SK-N-SH treated with all-trans-retinoic acid at 6 μM for 48 hours (cell line): ENCODE data around the gene GUCA2A.
A peak's percentile ranks its signal among the peaks of the same experiment; 100 is the strongest.

Experiments
- ATAC-seq: fragments of 200-7000 bp; cut with Tn5 transposase; 3 replicates; pipeline ENCODE4 v1.9.1; 2020; ENCODE audit warnings: mild to moderate bottlenecking, moderate library complexity
- ARNTL ChIP-seq: fragments of 450-650 bp; formaldehyde crosslinking; IDR thresholded peaks from 2 replicates; pipeline ENCODE4 v1.5.0; 2020; ENCODE audit warnings: low read depth, mild to moderate bottlenecking, moderate library complexity, borderline replicate concordance
- BACH2 ChIP-seq: fragments of 250-450 bp; sonication (Bioruptor Pico); IDR thresholded peaks from 2 replicates; pipeline ENCODE4 v1.9.0; 2021; ENCODE audit warnings: mild to moderate bottlenecking, borderline replicate concordance
- ESRRG ChIP-seq: fragments of 250-450 bp; sonication (Bioruptor Pico); IDR thresholded peaks from 2 replicates; pipeline ENCODE4 v1.6.1; 2021; ENCODE audit warnings: mild to moderate bottlenecking
- ISL1 ChIP-seq: fragments of 250-450 bp; sonication (Bioruptor Pico); IDR thresholded peaks from 2 replicates; pipeline ENCODE4 v2.1.2; 2022; ENCODE audit warnings: mild to moderate bottlenecking, moderate library complexity
- OSR1 ChIP-seq: fragments of 250-450 bp; sonication (Bioruptor Pico); IDR thresholded peaks from 2 replicates; pipeline ENCODE4 v1.8.0; 2022; ENCODE audit warnings: moderate library complexity, mild to moderate bottlenecking, inconsistent platforms
- PPARA ChIP-seq: fragments of 250-450 bp; sonication (Bioruptor Pico); IDR thresholded peaks from 2 replicates; pipeline ENCODE4 v1.5.0; 2020; ENCODE audit warnings: mild to moderate bottlenecking, borderline replicate concordance
- RARB ChIP-seq: fragments of 250-450 bp; sonication (Bioruptor Pico); IDR thresholded peaks from 2 replicates; pipeline ENCODE4 v1.8.0; 2021; ENCODE audit warnings: mild to moderate bottlenecking, moderate library complexity
- SNAI2 ChIP-seq: fragments of 250-450 bp; sonication (Bioruptor Pico); IDR thresholded peaks from 2 replicates; pipeline ENCODE4 v1.5.0; 2020; ENCODE audit warnings: mild to moderate bottlenecking, moderate library complexity
- TOX ChIP-seq: fragments of 250-450 bp; sonication (Bioruptor Pico); IDR thresholded peaks from 2 replicates; pipeline ENCODE4 v1.8.0; 2021; ENCODE audit warnings: mild to moderate bottlenecking, moderate library complexity, borderline replicate concordance
- ZC3H10 ChIP-seq: fragments of 250-450 bp; sonication (Bioruptor Pico); IDR thresholded peaks from 2 replicates; pipeline ENCODE4 v1.5.1; 2021; ENCODE audit warnings: mild to moderate bottlenecking, moderate library complexity
- ZFP3 ChIP-seq: fragments of 250-450 bp; sonication (Bioruptor Pico); IDR thresholded peaks from 2 replicates; pipeline ENCODE4 v1.5.0; 2020; ENCODE audit warnings: mild to moderate bottlenecking, moderate library complexity
- ZFP30 ChIP-seq: fragments of 450-650 bp; formaldehyde crosslinking; IDR thresholded peaks from 2 replicates; pipeline ENCODE4 v1.5.0; 2022; ENCODE audit warnings: mild to moderate bottlenecking, moderate library complexity
- ZNF8 ChIP-seq: fragments of 450-650 bp; formaldehyde crosslinking; IDR thresholded peaks from 2 replicates; pipeline ENCODE4 v1.5.0; 2020; ENCODE audit warnings: mild to moderate bottlenecking, moderate library complexity
- TF ChIP-seq, protein P1 (sequence below): fragments of 250-450 bp; sonication (Bioruptor Pico); IDR thresholded peaks from 2 replicates; pipeline ENCODE4 v1.5.0; 2020; ENCODE audit warnings: mild to moderate bottlenecking, moderate library complexity
- TF ChIP-seq, protein P2 (sequence below): fragments of 250-450 bp; sonication (Bioruptor Pico); IDR thresholded peaks from 2 replicates; pipeline ENCODE4 v1.5.1; 2020; ENCODE audit warnings: low read depth, mild to moderate bottlenecking, moderate library complexity
- TF ChIP-seq, protein P3 (sequence below): fragments of 250-450 bp; sonication (Bioruptor Pico); IDR thresholded peaks from 2 replicates; pipeline ENCODE4 v1.8.0; 2020; ENCODE audit warnings: mild to moderate bottlenecking, moderate library complexity, borderline replicate concordance
- TF ChIP-seq, protein P4 (sequence below): fragments of 250-450 bp; sonication (Bioruptor Pico); IDR thresholded peaks from 2 replicates; pipeline ENCODE4 v1.5.1; 2021; ENCODE audit warnings: mild to moderate bottlenecking, moderate library complexity
- TF ChIP-seq, protein P5 (sequence below): fragments of 250-450 bp; sonication (Bioruptor Pico); IDR thresholded peaks from 2 replicates; pipeline ENCODE4 v1.8.0; 2021; ENCODE audit warnings: low read depth, mild to moderate bottlenecking, moderate library complexity, borderline replicate concordance

Gene GUCA2A

DNA sequence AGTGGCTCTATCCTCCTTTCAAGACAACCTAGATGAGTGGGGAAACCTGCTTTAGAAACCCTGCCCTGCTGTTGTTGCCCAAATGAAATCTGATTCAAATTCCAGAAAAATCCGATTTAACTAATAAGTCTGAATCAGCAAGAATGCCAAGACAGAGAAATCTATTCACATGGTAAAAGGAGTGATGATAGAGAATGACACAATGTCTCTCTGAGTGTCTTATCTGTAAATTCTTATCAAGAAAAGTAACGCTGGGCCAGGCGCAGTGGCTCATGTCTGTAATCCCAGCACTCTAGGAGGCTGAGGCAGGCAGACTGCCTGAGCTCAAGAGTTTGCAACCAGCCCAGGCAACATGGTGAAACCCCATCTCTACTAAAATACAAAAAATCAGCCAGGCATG lies 13.7 kb upstream of the GUCA2A start:
- TF ChIP-seq ZC3H10 = no peak
- TF ChIP-seq ZFP30 (CRISPR knock-in tag) = no peak
- TF ChIP-seq, protein P1, sequence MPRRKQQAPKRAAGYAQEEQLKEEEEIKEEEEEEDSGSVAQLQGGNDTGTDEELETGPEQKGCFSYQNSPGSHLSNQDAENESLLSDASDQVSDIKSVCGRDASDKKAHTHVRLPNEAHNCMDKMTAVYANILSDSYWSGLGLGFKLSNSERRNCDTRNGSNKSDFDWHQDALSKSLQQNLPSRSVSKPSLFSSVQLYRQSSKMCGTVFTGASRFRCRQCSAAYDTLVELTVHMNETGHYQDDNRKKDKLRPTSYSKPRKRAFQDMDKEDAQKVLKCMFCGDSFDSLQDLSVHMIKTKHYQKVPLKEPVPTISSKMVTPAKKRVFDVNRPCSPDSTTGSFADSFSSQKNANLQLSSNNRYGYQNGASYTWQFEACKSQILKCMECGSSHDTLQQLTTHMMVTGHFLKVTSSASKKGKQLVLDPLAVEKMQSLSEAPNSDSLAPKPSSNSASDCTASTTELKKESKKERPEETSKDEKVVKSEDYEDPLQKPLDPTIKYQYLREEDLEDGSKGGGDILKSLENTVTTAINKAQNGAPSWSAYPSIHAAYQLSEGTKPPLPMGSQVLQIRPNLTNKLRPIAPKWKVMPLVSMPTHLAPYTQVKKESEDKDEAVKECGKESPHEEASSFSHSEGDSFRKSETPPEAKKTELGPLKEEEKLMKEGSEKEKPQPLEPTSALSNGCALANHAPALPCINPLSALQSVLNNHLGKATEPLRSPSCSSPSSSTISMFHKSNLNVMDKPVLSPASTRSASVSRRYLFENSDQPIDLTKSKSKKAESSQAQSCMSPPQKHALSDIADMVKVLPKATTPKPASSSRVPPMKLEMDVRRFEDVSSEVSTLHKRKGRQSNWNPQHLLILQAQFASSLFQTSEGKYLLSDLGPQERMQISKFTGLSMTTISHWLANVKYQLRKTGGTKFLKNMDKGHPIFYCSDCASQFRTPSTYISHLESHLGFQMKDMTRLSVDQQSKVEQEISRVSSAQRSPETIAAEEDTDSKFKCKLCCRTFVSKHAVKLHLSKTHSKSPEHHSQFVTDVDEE (CRISPR knock-in tag) = no peak
- TF ChIP-seq ISL1 (CRISPR knock-in tag) = peak; percentile 78
- TF ChIP-seq, protein P2, sequence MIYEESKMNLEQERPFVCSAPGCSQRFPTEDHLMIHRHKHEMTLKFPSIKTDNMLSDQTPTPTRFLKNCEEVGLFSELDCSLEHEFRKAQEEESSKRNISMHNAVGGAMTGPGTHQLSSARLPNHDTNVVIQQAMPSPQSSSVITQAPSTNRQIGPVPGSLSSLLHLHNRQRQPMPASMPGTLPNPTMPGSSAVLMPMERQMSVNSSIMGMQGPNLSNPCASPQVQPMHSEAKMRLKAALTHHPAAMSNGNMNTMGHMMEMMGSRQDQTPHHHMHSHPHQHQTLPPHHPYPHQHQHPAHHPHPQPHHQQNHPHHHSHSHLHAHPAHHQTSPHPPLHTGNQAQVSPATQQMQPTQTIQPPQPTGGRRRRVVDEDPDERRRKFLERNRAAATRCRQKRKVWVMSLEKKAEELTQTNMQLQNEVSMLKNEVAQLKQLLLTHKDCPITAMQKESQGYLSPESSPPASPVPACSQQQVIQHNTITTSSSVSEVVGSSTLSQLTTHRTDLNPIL (CRISPR knock-in tag) = peak; percentile 79
- no peak for TF ChIP-seq BACH2 (CRISPR knock-in tag)
- no peak for TF ChIP-seq ARNTL (CRISPR knock-in tag)
- TF ChIP-seq PPARA (CRISPR knock-in tag) = no peak
- TF ChIP-seq, protein P3, sequence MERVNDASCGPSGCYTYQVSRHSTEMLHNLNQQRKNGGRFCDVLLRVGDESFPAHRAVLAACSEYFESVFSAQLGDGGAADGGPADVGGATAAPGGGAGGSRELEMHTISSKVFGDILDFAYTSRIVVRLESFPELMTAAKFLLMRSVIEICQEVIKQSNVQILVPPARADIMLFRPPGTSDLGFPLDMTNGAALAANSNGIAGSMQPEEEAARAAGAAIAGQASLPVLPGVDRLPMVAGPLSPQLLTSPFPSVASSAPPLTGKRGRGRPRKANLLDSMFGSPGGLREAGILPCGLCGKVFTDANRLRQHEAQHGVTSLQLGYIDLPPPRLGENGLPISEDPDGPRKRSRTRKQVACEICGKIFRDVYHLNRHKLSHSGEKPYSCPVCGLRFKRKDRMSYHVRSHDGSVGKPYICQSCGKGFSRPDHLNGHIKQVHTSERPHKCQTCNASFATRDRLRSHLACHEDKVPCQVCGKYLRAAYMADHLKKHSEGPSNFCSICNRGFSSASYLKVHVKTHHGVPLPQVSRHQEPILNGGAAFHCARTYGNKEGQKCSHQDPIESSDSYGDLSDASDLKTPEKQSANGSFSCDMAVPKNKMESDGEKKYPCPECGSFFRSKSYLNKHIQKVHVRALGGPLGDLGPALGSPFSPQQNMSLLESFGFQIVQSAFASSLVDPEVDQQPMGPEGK (CRISPR knock-in tag) = no peak
- TF ChIP-seq TOX (CRISPR knock-in tag) = no peak
- TF ChIP-seq, protein P4, sequence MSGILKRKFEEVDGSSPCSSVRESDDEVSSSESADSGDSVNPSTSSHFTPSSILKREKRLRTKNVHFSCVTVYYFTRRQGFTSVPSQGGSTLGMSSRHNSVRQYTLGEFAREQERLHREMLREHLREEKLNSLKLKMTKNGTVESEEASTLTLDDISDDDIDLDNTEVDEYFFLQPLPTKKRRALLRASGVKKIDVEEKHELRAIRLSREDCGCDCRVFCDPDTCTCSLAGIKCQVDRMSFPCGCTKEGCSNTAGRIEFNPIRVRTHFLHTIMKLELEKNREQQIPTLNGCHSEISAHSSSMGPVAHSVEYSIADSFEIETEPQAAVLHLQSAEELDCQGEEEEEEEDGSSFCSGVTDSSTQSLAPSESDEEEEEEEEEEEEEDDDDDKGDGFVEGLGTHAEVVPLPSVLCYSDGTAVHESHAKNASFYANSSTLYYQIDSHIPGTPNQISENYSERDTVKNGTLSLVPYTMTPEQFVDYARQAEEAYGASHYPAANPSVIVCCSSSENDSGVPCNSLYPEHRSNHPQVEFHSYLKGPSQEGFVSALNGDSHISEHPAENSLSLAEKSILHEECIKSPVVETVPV (CRISPR knock-in tag) = no peak
- TF ChIP-seq OSR1 = no peak
- no peak for TF ChIP-seq ZFP3 (CRISPR knock-in tag)
- ATAC-seq = peak; percentile 24

DNA sequence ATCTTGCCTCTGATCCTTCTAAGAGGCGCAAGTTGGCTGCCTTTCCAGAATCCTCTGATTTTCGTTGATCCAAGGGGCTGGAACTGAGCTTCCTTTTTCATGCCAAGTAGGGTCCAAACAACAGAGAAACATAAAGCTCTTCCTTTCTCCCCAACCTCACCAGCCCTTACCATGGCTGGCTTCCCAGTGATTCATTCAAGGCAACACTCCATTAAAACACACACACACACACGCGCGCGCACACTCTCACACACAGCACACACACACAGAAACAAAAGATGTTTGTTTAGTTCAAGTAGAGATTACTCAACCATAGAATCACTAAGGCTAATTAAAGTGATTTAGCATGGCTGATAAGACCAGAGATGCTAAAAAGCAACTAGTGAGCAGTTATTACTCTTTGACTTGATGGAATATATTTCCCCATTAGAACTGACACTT lies 13.0 kb upstream of the GUCA2A start:
- peak; percentile 17 for ATAC-seq
- TF ChIP-seq ESRRG (CRISPR knock-in tag) (no peak), ISL1 (CRISPR knock-in tag) (peak; percentile 68)

DNA sequence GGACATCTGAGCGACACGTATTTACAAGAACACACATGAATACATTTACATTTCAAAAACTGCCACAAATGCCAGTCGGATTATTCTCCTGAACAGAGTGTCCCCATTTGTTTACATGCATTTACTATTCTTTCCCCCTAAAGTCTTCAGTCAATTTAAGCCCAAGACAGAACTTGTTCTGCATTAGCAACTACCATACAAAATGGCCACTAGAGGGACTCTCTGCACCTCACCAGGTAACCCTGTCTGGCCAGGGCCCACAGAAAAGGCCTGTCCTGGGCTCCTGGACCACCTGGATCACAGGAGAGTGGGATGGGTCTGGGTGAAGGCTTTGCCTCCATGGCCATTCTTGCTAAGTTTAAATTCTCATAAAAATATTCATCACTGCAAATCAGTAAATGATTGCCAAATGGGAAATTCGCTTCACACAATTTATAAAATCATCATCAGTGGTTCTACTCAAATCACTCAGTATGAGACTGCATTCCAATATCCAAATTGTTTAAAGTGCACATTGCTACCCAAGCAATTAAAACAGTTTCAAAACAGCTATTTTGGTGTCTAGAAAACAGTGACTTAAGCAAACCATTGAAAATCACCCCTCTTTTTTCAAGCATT lies 12.5 kb upstream of the GUCA2A start:
- no peak for TF ChIP-seq ZNF8
- TF ChIP-seq ZC3H10 = no peak
- TF ChIP-seq, protein P3 (CRISPR knock-in tag) = no peak
- no peak for TF ChIP-seq RARB (CRISPR knock-in tag)
- no peak for TF ChIP-seq ESRRG (CRISPR knock-in tag)
- TF ChIP-seq SNAI2 = no peak
- TF ChIP-seq, protein P5, sequence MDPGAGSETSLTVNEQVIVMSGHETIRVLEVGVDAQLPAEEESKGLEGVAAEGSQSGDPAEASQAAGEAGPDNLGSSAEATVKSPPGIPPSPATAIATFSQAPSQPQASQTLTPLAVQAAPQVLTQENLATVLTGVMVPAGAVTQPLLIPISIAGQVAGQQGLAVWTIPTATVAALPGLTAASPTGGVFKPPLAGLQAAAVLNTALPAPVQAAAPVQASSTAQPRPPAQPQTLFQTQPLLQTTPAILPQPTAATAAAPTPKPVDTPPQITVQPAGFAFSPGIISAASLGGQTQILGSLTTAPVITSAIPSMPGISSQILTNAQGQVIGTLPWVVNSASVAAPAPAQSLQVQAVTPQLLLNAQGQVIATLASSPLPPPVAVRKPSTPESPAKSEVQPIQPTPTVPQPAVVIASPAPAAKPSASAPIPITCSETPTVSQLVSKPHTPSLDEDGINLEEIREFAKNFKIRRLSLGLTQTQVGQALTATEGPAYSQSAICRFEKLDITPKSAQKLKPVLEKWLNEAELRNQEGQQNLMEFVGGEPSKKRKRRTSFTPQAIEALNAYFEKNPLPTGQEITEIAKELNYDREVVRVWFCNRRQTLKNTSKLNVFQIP (CRISPR knock-in tag) = no peak
- no peak for TF ChIP-seq PPARA (CRISPR knock-in tag)
- TF ChIP-seq ISL1 (CRISPR knock-in tag) = no peak
- TF ChIP-seq, protein P2 (CRISPR knock-in tag) = no peak
- ATAC-seq = peak; percentile 57
